ENCODE results near the gene P3H1. TPM values are rescaled to one million over a fixed set of nuclear protein-coding genes. Genes with fewer than 3 reads are reported as not detected.

Gene P3H1
- total RNA-seq, 4 donors from 2014 or later, result 16.6 to 28.0 (median 24.2) TPM

DNA sequence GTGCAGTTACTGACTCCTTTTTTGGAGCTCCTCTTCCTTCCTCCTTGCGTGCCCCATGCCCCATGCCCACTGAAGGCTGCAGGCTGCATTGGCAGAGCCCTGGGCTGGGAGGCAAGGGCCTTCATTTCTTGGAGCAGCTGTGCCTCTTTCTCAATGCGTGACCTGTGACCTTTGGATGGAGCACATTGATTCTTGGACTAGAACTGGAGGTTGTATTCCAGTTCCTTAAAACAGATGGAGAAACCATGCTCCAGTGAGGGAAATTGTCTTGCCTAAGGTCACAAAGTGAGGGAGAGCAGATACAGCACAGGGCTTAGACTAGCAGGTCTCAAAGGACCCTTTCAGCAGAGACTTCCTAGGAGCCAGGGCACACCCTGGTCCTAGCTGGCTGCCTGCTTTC is 27.0 kb upstream of the P3H1 start:
- 100% methylated on average over 2 of the region's 2 CpGs for WGBS, 2 donors
- TF ChIP-seq POLR2A (IDR thresholded peaks at IDR 0.05), result no peak
- TF ChIP-seq, protein P1, sequence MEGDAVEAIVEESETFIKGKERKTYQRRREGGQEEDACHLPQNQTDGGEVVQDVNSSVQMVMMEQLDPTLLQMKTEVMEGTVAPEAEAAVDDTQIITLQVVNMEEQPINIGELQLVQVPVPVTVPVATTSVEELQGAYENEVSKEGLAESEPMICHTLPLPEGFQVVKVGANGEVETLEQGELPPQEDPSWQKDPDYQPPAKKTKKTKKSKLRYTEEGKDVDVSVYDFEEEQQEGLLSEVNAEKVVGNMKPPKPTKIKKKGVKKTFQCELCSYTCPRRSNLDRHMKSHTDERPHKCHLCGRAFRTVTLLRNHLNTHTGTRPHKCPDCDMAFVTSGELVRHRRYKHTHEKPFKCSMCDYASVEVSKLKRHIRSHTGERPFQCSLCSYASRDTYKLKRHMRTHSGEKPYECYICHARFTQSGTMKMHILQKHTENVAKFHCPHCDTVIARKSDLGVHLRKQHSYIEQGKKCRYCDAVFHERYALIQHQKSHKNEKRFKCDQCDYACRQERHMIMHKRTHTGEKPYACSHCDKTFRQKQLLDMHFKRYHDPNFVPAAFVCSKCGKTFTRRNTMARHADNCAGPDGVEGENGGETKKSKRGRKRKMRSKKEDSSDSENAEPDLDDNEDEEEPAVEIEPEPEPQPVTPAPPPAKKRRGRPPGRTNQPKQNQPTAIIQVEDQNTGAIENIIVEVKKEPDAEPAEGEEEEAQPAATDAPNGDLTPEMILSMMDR (IDR thresholded peaks at IDR 0.05), result no peak

DNA sequence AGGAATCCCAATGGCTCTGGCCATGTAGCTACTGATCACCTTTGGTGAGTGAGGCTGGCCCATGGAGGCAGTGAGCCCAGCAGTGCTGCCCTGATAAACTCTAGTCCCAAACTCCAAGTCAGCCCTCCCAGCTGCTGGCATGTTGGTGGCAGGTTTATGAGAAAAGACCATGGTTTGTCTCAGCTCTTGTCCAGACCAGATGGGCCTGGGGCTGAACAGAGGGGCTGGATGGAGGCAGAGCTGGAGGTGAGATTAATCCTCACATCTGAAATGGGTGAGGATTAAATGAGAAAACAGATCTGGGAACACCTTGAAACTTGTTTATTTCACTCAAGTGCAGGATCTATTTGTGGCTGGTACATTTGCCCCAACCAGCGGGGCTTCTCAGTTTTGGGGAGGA is 21.2 kb upstream of the P3H1 start:
- no peak overlapping the region for H3K4me3 ChIP-seq (replicated peaks in 1 of 3)
- WGBS, 2 donors, result 93 to 94% methylated on average over 1 of the region's 1 CpG
- H3K36me3 ChIP-seq, result no peaks in the 10 kb centered on the region
- H3K9me3 ChIP-seq, result no peaks in the 10 kb centered on the region
- TF ChIP-seq, protein P1 (IDR thresholded peaks at IDR 0.05), result no peak
- TF ChIP-seq POLR2A (IDR thresholded peaks at IDR 0.05), result no peak
- intact Hi-C loops (cut with DNase I), result no loop called here
- DNase-seq, result no peak
- H3K27me3 ChIP-seq, result no peaks in the 10 kb centered on the region
- H3K4me1 ChIP-seq, result peaks cover 10 to 11% of the 10 kb centered on the region in 2 donors
- H3K27ac ChIP-seq, result no peak overlapping the region

More for the DNA sequence above, 27.0 kb upstream of the P3H1 start:
- intact Hi-C loops (cut with DNase I), result no loop called here
- no peak for DNase-seq
- no peak overlapping the region for H3K27ac ChIP-seq
- no peaks in the 10 kb centered on the region for H3K27me3 ChIP-seq
- no peaks in the 10 kb centered on the region for H3K4me1 ChIP-seq
- H3K9me3 ChIP-seq, result no peaks in the 10 kb centered on the region
- no peaks in the 10 kb centered on the region for H3K36me3 ChIP-seq
- H3K4me3 ChIP-seq (replicated peaks in 1 of 3), result no peak overlapping the region

DNA sequence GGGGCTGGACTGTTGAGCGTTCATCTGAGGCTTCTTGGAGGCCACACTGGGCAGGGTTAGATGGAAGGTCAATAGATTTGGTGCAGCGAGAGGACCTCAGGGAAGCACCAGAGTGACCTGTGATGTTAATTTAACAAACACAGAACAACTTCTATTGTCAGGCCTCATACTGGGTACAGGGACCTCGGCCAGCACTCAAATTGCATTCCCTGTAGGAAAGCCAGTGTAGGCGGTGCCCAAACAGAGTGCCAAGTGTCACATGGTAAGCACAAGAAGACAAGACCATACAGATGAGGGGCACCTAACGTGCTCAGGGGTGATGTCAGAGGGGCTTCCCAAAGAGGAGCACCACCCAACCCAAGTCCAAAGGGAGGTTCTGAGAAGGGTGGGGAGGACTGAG is 19.3 kb upstream of the P3H1 start:
- H3K27me3 ChIP-seq, result no peaks in the 10 kb centered on the region
- TF ChIP-seq, protein P1 (IDR thresholded peaks at IDR 0.05), result no peak
- no peak for TF ChIP-seq POLR2A (IDR thresholded peaks at IDR 0.05)
- WGBS, 2 donors, result 91 to 97% methylated on average over 5 of the region's 5 CpGs
- H3K4me1 ChIP-seq, result peaks cover 10 to 11% of the 10 kb centered on the region in 2 donors
- intact Hi-C loops (cut with DNase I), result no loop called here
- H3K36me3 ChIP-seq, result no peaks in the 10 kb centered on the region
- no peak overlapping the region for H3K27ac ChIP-seq
- H3K9me3 ChIP-seq, result no peaks in the 10 kb centered on the region
- H3K4me3 ChIP-seq (replicated peaks in 1 of 3), result no peak overlapping the region
- DNase-seq, result no peak

DNA sequence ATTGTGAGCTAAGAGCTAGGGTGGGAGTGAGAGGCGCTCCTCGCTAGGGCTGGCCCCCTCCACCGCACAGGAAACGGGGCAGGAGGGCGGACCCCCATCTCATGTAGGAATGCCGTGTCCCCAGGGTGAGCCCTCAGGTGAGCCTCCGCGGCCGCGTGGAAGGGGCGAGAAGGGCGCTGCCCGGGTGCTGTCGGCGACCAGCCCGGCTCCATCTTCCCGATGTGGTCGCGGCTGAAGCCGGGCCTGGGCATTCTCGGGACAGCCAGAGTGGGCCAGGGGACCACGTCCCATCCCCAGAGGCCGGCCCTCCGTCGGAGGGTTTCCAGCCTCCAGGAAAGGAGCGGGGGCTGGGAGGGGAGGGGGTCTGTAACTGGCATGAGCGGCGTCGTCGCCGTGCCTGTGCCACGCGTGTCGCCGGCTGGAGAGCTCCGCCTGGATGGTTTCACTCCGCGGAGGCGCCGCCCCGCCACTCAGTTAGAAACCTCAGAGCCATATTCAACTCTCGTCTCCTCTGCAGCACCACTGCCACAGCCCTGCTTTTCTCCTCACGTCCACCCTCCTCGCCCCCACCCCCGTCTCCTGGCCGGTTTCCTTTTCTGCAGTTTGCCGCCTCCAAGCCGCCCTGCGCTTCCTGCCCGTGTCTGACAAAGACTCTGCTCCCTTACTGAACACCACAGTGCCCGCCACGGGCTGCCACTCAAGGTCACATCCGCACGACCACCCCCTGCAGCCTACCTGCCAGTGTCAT is 18.3 kb upstream of the P3H1 start, which contains the start of gene TMEM269:
TSS of gene TMEM269 (plus strand) at position 46 of the 748 bp plus-strand sequence. CDS start 4,903 bp downstream, outside the sequence.
- no peak for TF ChIP-seq POLR2A (IDR thresholded peaks at IDR 0.05)
- TF ChIP-seq, protein P1 (IDR thresholded peaks at IDR 0.05), result no peak
- peak; percentile 21 to 36 for DNase-seq
- peak within 1 kb of the TSS in 1 of 3 donors; percentile 30 for H3K4me3 ChIP-seq (replicated peaks in 1 of 3)
- intact Hi-C loops (cut with DNase I), result no loop called here
- 4 to 10% methylated on average over 20 to 29 of the region's 54 CpGs for WGBS, 2 donors
- peaks cover 0 to 5% of the 10 kb centered on the region in 2 donors for H3K36me3 ChIP-seq
- no peaks in the 10 kb centered on the region for H3K27me3 ChIP-seq
- H3K4me1 ChIP-seq, result peaks cover 10 to 11% of the 10 kb centered on the region in 2 donors
- H3K9me3 ChIP-seq, result no peaks in the 10 kb centered on the region
- no peak within 1 kb of the TSS for H3K27ac ChIP-seq

DNA sequence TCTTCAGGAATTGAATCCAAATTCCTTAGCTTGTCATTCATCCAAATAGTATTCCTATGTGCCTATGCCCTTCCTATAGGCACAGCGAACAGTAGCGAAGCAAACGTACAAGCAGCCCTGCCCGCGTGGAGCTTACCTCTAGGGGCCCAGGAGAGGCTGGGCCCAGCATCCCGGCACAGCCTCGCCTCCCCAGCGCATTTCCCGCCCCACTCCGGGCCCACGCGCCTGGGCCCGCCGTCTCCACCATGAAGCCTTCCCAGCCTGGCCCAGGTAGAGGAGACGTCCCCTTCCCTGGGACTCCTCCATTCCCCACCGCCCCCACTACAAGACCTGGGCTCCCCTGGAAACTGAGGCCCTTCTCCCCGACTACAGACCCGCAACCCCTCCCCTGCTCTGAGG is 17.7 kb upstream of the P3H1 start:
- 79 to 85% methylated on average over 17 to 18 of the region's 18 CpGs for WGBS, 2 donors

More for the DNA sequence above, 17.7 kb upstream of the P3H1 start:
- peaks cover 10 to 11% of the 10 kb centered on the region in 2 donors for H3K4me1 ChIP-seq
- H3K36me3 ChIP-seq, result peaks cover 0 to 5% of the 10 kb centered on the region in 2 donors
- TF ChIP-seq POLR2A (IDR thresholded peaks at IDR 0.05), result no peak
- TF ChIP-seq, protein P1 (IDR thresholded peaks at IDR 0.05), result no peak
- no peak for DNase-seq
- no peaks in the 10 kb centered on the region for H3K9me3 ChIP-seq
- H3K4me3 ChIP-seq (replicated peaks in 1 of 3), result no peak overlapping the region
- intact Hi-C loops (cut with DNase I), result no loop called here
- no peak overlapping the region for H3K27ac ChIP-seq
- no peaks in the 10 kb centered on the region for H3K27me3 ChIP-seq

Measured in thyroid gland (tissue), 4 donors.